EH (cell line): Measurements from ENCODE around the gene IMPA2.
A peak's percentile ranks its signal among the peaks of the same experiment; 100 is the strongest.
"Not testable (repeated sequence)": the region's sequence is repeated elsewhere in the genome, so short reads cannot be mapped to it uniquely, and the experiment has no call there.

Experiments
- DNase-seq: peaks from one replicate; pipeline ENCODE4 v3.0.0-alpha.2; 2015; ENCODE audit warnings: low read depth

The IMPA2 gene

GRCh38 chr18:11962597-11962996 is 18.7 kb upstream of the IMPA2 start:
- DNase-seq: no peak

GRCh38 chr18:11963991-11964484 is 17.3 kb upstream of the IMPA2 start:
- DNase-seq: peak; percentile 76

- no peak for DNase-seq
These were observed 11.1 kb upstream of the IMPA2 start for GRCh38 chr18:11969904-11970835.

- not testable (repeated sequence) for DNase-seq
These were observed 10.5 kb upstream of the IMPA2 start for GRCh38 chr18:11970836-11971226.

- no peak for DNase-seq
These were observed 8.7 kb upstream of the IMPA2 start for GRCh38 chr18:11972371-11973174.

GRCh38 chr18:11974741-11975325 is 6.5 kb upstream of the IMPA2 start:
- DNase-seq: no peak

- DNase-seq: no peak
These were observed 5.6 kb upstream of the IMPA2 start for GRCh38 chr18:11975723-11976122.

- DNase-seq: peak; percentile 57
These were observed 4.8 kb upstream of the IMPA2 start for GRCh38 chr18:11976315-11977152.

GRCh38 chr18:11977153-11977466 is 4.2 kb upstream of the IMPA2 start:
- DNase-seq: no peak

- no peak for DNase-seq
These were observed 2.4 kb upstream of the IMPA2 start for GRCh38 chr18:11978956-11979355.

GRCh38 chr18:11980163-11980493 is 1.2 kb upstream of the IMPA2 start:
- DNase-seq: no peak

- DNase-seq: peak; percentile 99
These were observed 664 bp upstream of the IMPA2 start for GRCh38 chr18:11980494-11981191.

GRCh38 chr18:11981543-11982366 is 448 bp downstream of the IMPA2 start:
- peak; percentile 41 for DNase-seq

GRCh38 chr18:11982981-11983380 is 1.7 kb downstream of the IMPA2 start:
- DNase-seq: no peak

GRCh38 chr18:11983592-11983991 is 2.3 kb downstream of the IMPA2 start:
- peak; percentile 29 for DNase-seq

GRCh38 chr18:11984091-11984490 is 2.8 kb downstream of the IMPA2 start:
- no peak for DNase-seq

- DNase-seq: no peak
These were observed 4.3 kb downstream of the IMPA2 start for GRCh38 chr18:11985586-11985985.

GRCh38 chr18:11986061-11986460 is 4.8 kb downstream of the IMPA2 start:
- DNase-seq: no peak

GRCh38 chr18:11987527-11987926 is 6.2 kb downstream of the IMPA2 start:
- DNase-seq: peak; percentile 29

GRCh38 chr18:11989174-11989573 is 7.9 kb downstream of the IMPA2 start:
- no peak for DNase-seq
